GM12873 (cell line): ENCODE measurements around the gene MICAL3.

ENCODE experiments used
- CTCF ChIP-seq: IDR thresholded peaks from 2 replicates; pipeline ENCODE4 v1.5.1; 2012; ENCODE audit warnings: low read depth, mild to moderate bottlenecking, moderate library complexity, low read length, control low read depth; ENCODE audit not compliant: insufficient read depth; ENCODE audit errors: missing control alignments

MICAL3 gene

GRCh38 chr22:17971711-17972110 lies 52.6 kb downstream of the MICAL3 start:
- TF ChIP-seq CTCF: no peak

- no peak for TF ChIP-seq CTCF
Observed at GRCh38 chr22:17970201-17970708, 54.1 kb downstream of the MICAL3 start.

GRCh38 chr22:17969701-17970113 lies 54.7 kb downstream of the MICAL3 start:
- TF ChIP-seq CTCF: no peak

- no peak for TF ChIP-seq CTCF
Observed at GRCh38 chr22:17968126-17968525, 56.2 kb downstream of the MICAL3 start.

GRCh38 chr22:17966403-17966717 lies 58.0 kb downstream of the MICAL3 start:
- no peak for TF ChIP-seq CTCF

GRCh38 chr22:17965538-17966402 lies 58.6 kb downstream of the MICAL3 start:
- no peak for TF ChIP-seq CTCF

- no peak for TF ChIP-seq CTCF
Observed at GRCh38 chr22:17964643-17965042, 59.7 kb downstream of the MICAL3 start.
